SU-DHL-6 (cell line): ENCODE results near the gene FIZ1.

ENCODE experiments used
- EZH2phosphoT487 ChIP-seq: fragments of 200-600 bp; sonication (generic), shearing (Covaris generic); conservative IDR thresholded peaks from 2 replicates; pipeline ENCODE4 v1.6.1; 2018; ENCODE audit warnings: mild to moderate bottlenecking, antibody characterized with exemption, low read length, moderate library complexity, mixed read lengths
- TF ChIP-seq, protein P1 (sequence below): fragments of 200-600 bp; sonication (generic); IDR thresholded peaks from one replicate; pipeline ENCODE4 v1.5.1; 2017; ENCODE audit warnings: antibody characterized with exemption, mild to moderate bottlenecking, low read length, moderate library complexity; ENCODE audit not compliant: insufficient read depth, poor library complexity, severe bottlenecking

DNA sequence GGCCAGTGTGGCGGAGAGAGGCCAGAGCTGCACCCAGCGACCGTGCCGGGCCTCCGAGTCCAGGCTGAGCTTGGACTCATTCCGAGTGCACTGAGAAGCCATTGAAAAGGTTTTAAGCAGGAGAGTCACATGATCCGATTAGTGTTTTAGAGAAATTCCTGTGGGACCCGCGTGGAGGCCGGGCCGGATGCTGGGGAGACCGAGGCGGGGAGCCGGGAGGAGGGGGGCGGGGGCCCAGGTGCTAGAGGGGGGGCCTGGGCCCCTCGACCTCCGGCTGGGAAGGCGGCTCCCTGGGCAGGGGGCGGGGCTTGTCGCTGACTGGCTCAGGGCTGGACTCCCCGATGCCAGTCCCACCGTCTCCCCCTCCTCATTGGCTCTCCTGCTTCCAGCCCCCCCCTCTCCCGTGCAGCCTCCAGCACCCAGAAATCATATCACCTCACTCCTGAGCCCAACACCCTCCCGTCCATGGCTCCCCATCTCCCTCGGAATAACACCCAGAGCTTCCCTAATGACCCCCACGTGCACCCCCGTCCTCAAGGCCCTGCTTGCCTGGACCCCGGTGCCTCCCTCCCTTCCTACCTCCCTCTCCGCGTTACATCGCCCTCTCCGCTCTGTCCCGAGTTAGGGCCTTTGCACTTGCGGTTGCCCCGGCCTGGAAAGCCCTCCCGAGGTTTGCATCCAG lies 13.5 kb downstream of the FIZ1 start:
- TF ChIP-seq, protein P1, sequence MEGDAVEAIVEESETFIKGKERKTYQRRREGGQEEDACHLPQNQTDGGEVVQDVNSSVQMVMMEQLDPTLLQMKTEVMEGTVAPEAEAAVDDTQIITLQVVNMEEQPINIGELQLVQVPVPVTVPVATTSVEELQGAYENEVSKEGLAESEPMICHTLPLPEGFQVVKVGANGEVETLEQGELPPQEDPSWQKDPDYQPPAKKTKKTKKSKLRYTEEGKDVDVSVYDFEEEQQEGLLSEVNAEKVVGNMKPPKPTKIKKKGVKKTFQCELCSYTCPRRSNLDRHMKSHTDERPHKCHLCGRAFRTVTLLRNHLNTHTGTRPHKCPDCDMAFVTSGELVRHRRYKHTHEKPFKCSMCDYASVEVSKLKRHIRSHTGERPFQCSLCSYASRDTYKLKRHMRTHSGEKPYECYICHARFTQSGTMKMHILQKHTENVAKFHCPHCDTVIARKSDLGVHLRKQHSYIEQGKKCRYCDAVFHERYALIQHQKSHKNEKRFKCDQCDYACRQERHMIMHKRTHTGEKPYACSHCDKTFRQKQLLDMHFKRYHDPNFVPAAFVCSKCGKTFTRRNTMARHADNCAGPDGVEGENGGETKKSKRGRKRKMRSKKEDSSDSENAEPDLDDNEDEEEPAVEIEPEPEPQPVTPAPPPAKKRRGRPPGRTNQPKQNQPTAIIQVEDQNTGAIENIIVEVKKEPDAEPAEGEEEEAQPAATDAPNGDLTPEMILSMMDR: no peak
- no peak for TF ChIP-seq EZH2phosphoT487
